ENCODE results near the gene SMPD1.

The SMPD1 gene

DNA sequence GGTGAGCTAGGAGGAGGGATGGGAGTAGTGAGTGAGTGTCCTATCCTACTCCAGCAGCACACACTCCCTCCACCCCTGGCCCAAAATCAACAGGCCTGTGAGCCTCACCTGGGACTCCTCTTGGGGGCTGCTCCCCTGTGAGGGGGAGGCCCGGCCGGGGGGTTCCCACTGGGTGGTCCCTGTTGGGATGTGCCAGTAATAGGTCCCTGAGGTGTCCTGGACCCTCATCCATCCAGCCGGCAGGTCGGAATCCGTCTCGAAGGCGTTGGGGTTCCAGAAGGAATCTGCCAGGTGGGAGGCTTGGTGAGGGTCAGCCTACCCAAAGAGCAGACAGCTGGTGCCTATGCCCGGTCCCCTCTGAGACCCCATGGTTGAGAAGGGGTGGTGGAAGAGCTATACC, 13.3 kb downstream of the SMPD1 start:
- TF ChIP-seq ZNF138 (tag by site-specific recombination; IDR thresholded peaks at IDR 0.05; ENCODE audit: borderline replicate concordance) (no peak), MEIS1 (CRISPR knock-in tag; IDR thresholded peaks at IDR 0.05; ENCODE audit: borderline replicate concordance) (no peak), ZNF658 (tag by site-specific recombination; IDR thresholded peaks at IDR 0.05) (no peak), ZNF560 (tag by site-specific recombination; IDR thresholded peaks at IDR 0.05; ENCODE audit: borderline replicate concordance) (no peak), ZNF133 (tag by site-specific recombination; IDR thresholded peaks at IDR 0.05) (no peak), ZNF132 (tag by site-specific recombination; IDR thresholded peaks at IDR 0.05; ENCODE audit: borderline replicate concordance) (no peak), ZNF146 (tag by site-specific recombination; IDR thresholded peaks at IDR 0.05) (no peak), ZBTB44 (tag by site-specific recombination; IDR thresholded peaks at IDR 0.05) (no peak), ZNF555 (tag by site-specific recombination; conservative IDR thresholded peaks at IDR 0.05) (no peak), ZFHX2 (tag by site-specific recombination; conservative IDR thresholded peaks at IDR 0.05) (no peak), ZNF121 (tag by site-specific recombination; IDR thresholded peaks at IDR 0.05) (no peak)
- TF ChIP-seq, protein P1, sequence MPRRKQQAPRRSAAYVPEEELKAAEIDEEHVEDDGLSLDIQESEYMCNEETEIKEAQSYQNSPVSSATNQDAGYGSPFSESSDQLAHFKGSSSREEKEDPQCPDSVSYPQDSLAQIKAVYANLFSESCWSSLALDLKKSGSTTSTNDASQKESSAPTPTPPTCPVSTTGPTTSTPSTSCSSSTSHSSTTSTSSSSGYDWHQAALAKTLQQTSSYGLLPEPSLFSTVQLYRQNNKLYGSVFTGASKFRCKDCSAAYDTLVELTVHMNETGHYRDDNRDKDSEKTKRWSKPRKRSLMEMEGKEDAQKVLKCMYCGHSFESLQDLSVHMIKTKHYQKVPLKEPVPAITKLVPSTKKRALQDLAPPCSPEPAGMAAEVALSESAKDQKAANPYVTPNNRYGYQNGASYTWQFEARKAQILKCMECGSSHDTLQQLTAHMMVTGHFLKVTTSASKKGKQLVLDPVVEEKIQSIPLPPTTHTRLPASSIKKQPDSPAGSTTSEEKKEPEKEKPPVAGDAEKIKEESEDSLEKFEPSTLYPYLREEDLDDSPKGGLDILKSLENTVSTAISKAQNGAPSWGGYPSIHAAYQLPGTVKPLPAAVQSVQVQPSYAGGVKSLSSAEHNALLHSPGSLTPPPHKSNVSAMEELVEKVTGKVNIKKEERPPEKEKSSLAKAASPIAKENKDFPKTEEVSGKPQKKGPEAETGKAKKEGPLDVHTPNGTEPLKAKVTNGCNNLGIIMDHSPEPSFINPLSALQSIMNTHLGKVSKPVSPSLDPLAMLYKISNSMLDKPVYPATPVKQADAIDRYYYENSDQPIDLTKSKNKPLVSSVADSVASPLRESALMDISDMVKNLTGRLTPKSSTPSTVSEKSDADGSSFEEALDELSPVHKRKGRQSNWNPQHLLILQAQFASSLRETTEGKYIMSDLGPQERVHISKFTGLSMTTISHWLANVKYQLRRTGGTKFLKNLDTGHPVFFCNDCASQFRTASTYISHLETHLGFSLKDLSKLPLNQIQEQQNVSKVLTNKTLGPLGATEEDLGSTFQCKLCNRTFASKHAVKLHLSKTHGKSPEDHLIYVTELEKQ (tag by site-specific recombination; IDR thresholded peaks at IDR 0.05; ENCODE audit: borderline replicate concordance), result no peak
- H3K4me1 ChIP-seq (ENCODE audit: control insufficient read depth, insufficient read depth, low read length), result no peaks in the 10 kb centered on the region
- H3K9me3 ChIP-seq (ENCODE audit: control insufficient read depth, insufficient read depth, low read depth, low read length), result no peaks in the 10 kb centered on the region
- peaks cover 0 to 66% of the 10 kb centered on the region in 2 experiments; a peak in 1 of 3 replicates for H3K36me3 ChIP-seq (ENCODE audit: control insufficient read depth in 2 of 2, insufficient read depth in 1 of 2, low read length in 2 of 2)
- ChIA-PET POLR2A (interaction anchor here (0.6 kb wide), 1 partner anchor 15 kb away, joined by 3 read pairs; the partner anchor contains the start of gene APBB1), CTCF (interaction anchor here (1.3 to 2.0 kb wide), 3 partner anchors 24 to 41 kb away, joined by 3 to 7 read pairs (median 4); no protein-coding TSS in a partner anchor)
- no peak overlapping the region for H3K4me3 ChIP-seq (ENCODE audit: low read depth, low read length)
- H3K27ac ChIP-seq (ENCODE audit: extremely low read depth, low read depth, low read length), result no peak overlapping the region

DNA sequence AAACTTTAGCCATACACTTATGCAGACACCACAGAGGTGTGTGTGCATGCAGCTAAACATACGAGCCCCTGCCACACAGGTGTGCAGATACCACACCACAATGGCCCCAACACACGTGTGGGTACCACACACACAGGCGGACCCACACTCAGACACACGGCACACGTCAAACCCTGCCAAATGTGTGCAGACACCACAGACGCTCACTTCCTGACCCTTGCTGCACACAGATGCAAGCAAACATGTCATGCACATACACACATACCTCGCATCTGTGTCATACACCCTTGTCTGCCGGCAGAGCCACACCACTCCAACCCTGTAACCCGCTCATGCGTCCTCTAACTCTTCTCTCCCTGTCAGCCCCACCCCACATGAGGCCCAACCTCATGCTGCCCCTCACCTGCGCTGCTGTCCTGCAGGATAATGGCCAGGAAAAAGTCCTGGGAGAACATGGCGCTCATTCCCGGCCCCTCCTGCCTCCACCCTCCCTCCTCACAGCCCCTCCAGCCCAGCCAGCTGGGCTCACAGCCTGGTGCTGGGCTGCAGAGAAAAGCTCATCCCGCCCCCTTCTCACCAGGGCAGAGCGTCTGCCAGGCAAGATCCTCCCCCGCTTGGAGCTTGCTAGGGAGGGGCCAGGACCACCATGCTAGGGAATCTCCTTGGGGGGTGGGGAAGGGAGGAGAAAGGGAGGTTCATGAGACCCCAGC, 14.2 kb downstream of the SMPD1 start:
- ChIA-PET POLR2A (no interaction called here), CTCF (interaction anchor here (1.0 to 1.9 kb wide), 3 partner anchors 39 to 126 kb away, joined by 3 to 4 read pairs (median 3); no protein-coding TSS in a partner anchor)
- peaks cover 0 to 66% of the 10 kb centered on the region in 2 experiments; a peak in 1 of 3 replicates for H3K36me3 ChIP-seq (ENCODE audit: control insufficient read depth in 2 of 2, insufficient read depth in 1 of 2, low read length in 2 of 2)
- H3K27ac ChIP-seq (ENCODE audit: extremely low read depth, low read depth, low read length), result no peak overlapping the region
- no peaks in the 10 kb centered on the region for H3K9me3 ChIP-seq (ENCODE audit: control insufficient read depth, insufficient read depth, low read depth, low read length)
- no peak for TF ChIP-seq ZNF350 (tag by site-specific recombination; IDR thresholded peaks at IDR 0.05)
- TF ChIP-seq ZNF777 (tag by site-specific recombination; IDR thresholded peaks at IDR 0.05; ENCODE audit: borderline replicate concordance), result no peak
- TF ChIP-seq, protein P2, sequence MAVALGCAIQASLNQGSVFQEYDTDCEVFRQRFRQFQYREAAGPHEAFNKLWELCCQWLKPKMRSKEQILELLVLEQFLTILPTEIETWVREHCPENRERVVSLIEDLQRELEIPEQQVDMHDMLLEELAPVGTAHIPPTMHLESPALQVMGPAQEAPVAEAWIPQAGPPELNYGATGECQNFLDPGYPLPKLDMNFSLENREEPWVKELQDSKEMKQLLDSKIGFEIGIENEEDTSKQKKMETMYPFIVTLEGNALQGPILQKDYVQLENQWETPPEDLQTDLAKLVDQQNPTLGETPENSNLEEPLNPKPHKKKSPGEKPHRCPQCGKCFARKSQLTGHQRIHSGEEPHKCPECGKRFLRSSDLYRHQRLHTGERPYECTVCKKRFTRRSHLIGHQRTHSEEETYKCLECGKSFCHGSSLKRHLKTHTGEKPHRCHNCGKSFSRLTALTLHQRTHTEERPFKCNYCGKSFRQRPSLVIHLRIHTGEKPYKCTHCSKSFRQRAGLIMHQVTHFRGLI (tag by site-specific recombination; IDR thresholded peaks at IDR 0.05), result peak; percentile 85
- no peaks in the 10 kb centered on the region for H3K4me1 ChIP-seq (ENCODE audit: control insufficient read depth, insufficient read depth, low read length)
- H3K4me3 ChIP-seq (ENCODE audit: low read depth, low read length), result no peak overlapping the region
